ENCODE data around the gene ZNF784.

The ZNF784 gene

GRCh38 chr19:55663846-55664536 is 39.6 kb upstream of the ZNF784 start:
- in situ Hi-C loops (cut with HindIII; ENCODE audit: low sequenced_read_pairs), result no loop called here
- no peak overlapping the region for H3K4me3 ChIP-seq (ENCODE audit: low read depth, low read length)
- TF ChIP-seq, protein P1, sequence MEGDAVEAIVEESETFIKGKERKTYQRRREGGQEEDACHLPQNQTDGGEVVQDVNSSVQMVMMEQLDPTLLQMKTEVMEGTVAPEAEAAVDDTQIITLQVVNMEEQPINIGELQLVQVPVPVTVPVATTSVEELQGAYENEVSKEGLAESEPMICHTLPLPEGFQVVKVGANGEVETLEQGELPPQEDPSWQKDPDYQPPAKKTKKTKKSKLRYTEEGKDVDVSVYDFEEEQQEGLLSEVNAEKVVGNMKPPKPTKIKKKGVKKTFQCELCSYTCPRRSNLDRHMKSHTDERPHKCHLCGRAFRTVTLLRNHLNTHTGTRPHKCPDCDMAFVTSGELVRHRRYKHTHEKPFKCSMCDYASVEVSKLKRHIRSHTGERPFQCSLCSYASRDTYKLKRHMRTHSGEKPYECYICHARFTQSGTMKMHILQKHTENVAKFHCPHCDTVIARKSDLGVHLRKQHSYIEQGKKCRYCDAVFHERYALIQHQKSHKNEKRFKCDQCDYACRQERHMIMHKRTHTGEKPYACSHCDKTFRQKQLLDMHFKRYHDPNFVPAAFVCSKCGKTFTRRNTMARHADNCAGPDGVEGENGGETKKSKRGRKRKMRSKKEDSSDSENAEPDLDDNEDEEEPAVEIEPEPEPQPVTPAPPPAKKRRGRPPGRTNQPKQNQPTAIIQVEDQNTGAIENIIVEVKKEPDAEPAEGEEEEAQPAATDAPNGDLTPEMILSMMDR (IDR thresholded peaks at IDR 0.05; ENCODE audit: low read depth, low read length, missing control alignments), result no peak
- DNase-seq (ENCODE audit: low read depth), result no peak

- H3K4me3 ChIP-seq (ENCODE audit: low read depth, low read length), result no peak overlapping the region
- in situ Hi-C loops (cut with HindIII; ENCODE audit: low sequenced_read_pairs), result no loop called here
- TF ChIP-seq, protein P1 (IDR thresholded peaks at IDR 0.05; ENCODE audit: low read depth, low read length, missing control alignments), result no peak
- DNase-seq (ENCODE audit: low read depth), result no peak
Observed at GRCh38 chr19:55661826-55662225, 37.5 kb upstream of the ZNF784 start.

- DNase-seq (ENCODE audit: low read depth), result no peak
- no peak overlapping the region for H3K4me3 ChIP-seq (ENCODE audit: low read depth, low read length)
- in situ Hi-C loops (cut with HindIII; ENCODE audit: low sequenced_read_pairs), result no loop called here
- TF ChIP-seq, protein P1 (IDR thresholded peaks at IDR 0.05; ENCODE audit: low read depth, low read length, missing control alignments), result no peak
Observed at GRCh38 chr19:55660991-55661390, 36.6 kb upstream of the ZNF784 start.

- TF ChIP-seq, protein P1 (IDR thresholded peaks at IDR 0.05; ENCODE audit: low read depth, low read length, missing control alignments), result no peak
- no peak for DNase-seq (ENCODE audit: low read depth)
- in situ Hi-C loops (cut with HindIII; ENCODE audit: low sequenced_read_pairs), result no loop called here
- H3K4me3 ChIP-seq (ENCODE audit: low read depth, low read length), result no peak overlapping the region
Observed at GRCh38 chr19:55660404-55660803, 36.0 kb upstream of the ZNF784 start.

DNA sequence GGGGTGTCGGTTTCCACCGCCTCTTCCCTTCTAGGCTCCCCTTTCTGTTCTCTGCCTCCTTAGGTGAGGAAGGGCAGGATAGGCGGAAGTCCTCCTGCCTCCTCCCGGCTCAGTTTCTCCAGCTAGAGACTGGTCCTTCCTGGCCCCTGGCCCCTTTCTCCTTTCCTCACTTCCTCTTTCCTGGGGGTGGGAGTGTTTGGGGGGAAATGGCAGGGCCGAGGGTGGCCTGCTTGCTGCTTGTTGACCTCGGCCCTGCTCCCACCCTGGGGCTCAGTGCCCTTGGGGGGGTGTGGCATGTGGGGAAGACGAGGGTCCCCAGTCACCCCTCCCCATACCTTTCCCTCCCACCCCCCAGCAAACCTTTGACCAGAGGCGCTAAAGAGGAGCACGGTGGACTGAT is 35.5 kb upstream of the ZNF784 start:
- DNase-seq (ENCODE audit: low read depth), result no peak
- in situ Hi-C loops (cut with HindIII; ENCODE audit: low sequenced_read_pairs), result no loop called here
- TF ChIP-seq, protein P1 (IDR thresholded peaks at IDR 0.05; ENCODE audit: low read depth, low read length, missing control alignments), result no peak

DNA sequence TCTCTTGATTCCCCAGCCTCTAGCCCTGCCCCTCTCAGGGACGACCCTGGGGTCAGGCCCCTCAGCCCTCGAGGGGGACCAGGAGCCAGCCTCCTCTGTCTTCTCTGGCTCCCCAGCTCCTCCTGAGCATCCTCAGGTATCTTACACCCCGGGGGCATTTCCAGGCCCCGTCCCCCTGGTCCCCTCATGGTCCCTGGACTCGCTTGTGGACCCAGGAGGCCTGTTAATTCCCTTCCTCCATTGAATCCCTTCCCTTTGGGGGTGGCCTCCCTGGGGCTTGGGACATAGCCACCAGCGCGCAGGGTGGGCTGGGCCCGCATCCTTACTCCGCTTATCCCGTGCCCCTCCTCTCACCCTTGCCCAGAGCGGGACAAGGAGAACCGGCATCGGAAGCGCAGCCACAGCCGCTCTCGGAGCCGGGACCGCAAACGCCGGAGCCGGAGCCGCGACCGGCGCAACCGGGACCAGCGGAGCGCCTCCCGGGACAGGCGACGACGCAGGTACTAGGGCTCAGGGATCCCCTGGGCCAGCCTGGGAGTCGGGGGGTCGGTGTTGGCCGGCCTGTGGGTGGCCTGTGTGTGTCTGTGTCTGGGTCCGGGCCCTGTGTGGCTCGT is 34.6 kb upstream of the ZNF784 start:
- TF ChIP-seq, protein P1 (IDR thresholded peaks at IDR 0.05; ENCODE audit: low read depth, low read length, missing control alignments), result no peak

More for the DNA sequence above, 35.5 kb upstream of the ZNF784 start:
- H3K4me3 ChIP-seq (ENCODE audit: low read depth, low read length), result no peak overlapping the region

More for the DNA sequence above, 34.6 kb upstream of the ZNF784 start:
- no peak overlapping the region for H3K4me3 ChIP-seq (ENCODE audit: low read depth, low read length)
- DNase-seq (ENCODE audit: low read depth), result no peak
- in situ Hi-C loops (cut with HindIII; ENCODE audit: low sequenced_read_pairs), result no loop called here

All from astrocyte of the cerebellum (primary cell).